HAP-1 (cell line): Measurements from ENCODE around the gene EFCAB5.
"Not testable (repeated sequence)": the region's sequence is repeated elsewhere in the genome, so short reads cannot be mapped to it uniquely, and the experiment has no call there.

ENCODE experiments used
- DNase-seq, 2 experiments: peaks; one replicate each; pipeline ENCODE4 v3.0.0-alpha.2; 2016 to 2020; ENCODE audit warnings: low spot score in 2 of 2
- H3K27me3 ChIP-seq: fragments of 250-450 bp; sonication (Bioruptor Pico); 2 replicates; pipeline ENCODE4 v1.5.1; 2020; ENCODE audit warnings: low read depth, mild to moderate bottlenecking, moderate library complexity
- H3K36me3 ChIP-seq: fragments of 250-450 bp; sonication (Bioruptor Pico); replicated peaks from 2 replicates; pipeline ENCODE4 v1.5.1; 2020; ENCODE audit warnings: mild to moderate bottlenecking
- H3K4me1 ChIP-seq: fragments of 250-450 bp; sonication (Bioruptor Pico); 2 replicates; pipeline ENCODE4 v1.5.1; 2020; ENCODE audit warnings: mild to moderate bottlenecking
- H3K4me3 ChIP-seq: fragments of 250-450 bp; sonication (Bioruptor Pico); 2 replicates; pipeline ENCODE4 v1.5.1; 2020; ENCODE audit warnings: mild to moderate bottlenecking, moderate library complexity
- H3K9me3 ChIP-seq: fragments of 250-450 bp; sonication (Bioruptor Pico); 2 replicates; pipeline ENCODE4 v1.5.1; 2020; ENCODE audit warnings: mild to moderate bottlenecking, moderate library complexity
- in situ Hi-C: fragments of 300-500 bp; cut with MboI; formaldehyde crosslinking; loops from 3 replicates; pipeline ENCODE4 v1.14.3; 2020; ENCODE audit warnings: low sequenced_read_pairs, inconsistent platforms, mixed read lengths

EFCAB5 gene

DNA sequence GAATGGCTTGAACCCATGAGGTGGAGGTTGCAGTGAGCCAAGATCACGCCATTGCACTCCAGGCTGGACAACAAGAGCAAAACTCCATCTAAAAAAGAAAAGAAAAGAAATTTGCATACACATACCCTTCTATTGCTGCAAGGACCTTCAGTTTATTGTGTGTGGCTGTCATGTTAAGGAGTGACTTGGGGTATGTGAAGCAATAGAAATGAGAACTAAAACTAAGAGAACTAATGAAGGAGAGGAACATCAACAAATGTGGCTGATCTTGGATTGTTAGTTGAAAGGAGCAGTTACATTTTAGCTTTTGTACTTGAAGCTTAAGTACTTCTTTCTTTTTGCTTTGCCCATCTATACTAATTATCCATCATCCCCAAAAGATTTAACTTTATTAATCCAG is 162.5 kb downstream of the EFCAB5 start:
- Histone ChIP-seq H3K4me1 (no peaks in the 10 kb centered on the region; the same call in 1 of the 2 replicates), H3K27me3 (no peaks in the 10 kb centered on the region), H3K9me3 (no peaks in the 10 kb centered on the region), H3K4me3 (no peak overlapping the region), H3K36me3 (no peaks in the 10 kb centered on the region)
- no peak for DNase-seq
- in situ Hi-C loops: loop anchor here (10.0 to 25.0 kb wide), 3 partner anchors 231 to 608 kb away; partner anchors contain the start of gene TMIGD1

DNA sequence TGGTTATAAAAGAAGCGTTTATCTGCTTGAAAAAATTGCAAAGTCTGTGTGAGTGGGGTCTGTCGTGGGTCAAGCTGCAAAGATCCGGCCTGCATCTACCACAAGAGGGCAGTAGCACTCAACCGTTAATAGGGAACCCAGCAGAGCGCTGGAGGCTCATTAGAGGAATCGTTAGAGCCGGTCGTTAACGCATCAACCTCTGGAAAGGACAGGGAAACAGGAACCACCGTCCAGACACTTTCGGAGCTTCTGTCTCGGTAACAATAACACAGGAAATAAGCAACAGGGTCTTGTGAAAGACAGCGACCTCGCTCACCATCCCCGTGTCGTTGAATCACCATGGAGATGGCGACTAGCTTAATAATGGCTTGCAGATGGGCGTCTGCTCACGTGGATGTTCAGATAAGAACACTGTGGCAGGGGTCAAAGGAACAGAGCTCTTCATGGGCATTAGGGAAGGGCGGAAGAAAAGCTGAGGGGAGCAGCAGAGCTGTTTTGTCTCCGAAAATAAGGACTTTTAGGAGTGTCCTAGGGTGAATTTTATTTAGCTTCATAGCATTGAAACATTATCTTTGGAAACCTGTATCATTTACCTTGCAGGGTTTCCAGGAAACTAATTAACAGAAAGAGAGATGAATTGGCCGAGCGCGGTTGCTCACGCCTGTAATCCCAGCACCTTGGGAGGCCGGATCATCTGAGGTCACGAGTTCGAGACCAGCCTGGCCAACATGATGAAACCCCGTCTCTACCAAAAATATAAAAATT is 163.3 kb downstream of the EFCAB5 start:
- no peaks in the 10 kb centered on the region for H3K27me3 ChIP-seq
- H3K4me3 ChIP-seq: peak overlapping the region; percentile 24
- no peaks in the 10 kb centered on the region; the same call in 1 of the 2 replicates for H3K4me1 ChIP-seq
- H3K36me3 ChIP-seq: no peaks in the 10 kb centered on the region
- DNase-seq: peak; percentile 84 to 88
- H3K9me3 ChIP-seq: no peaks in the 10 kb centered on the region
- in situ Hi-C loops: loop anchor here (10.0 to 25.0 kb wide), 3 partner anchors 230 to 608 kb away; partner anchors contain the start of gene TMIGD1

DNA sequence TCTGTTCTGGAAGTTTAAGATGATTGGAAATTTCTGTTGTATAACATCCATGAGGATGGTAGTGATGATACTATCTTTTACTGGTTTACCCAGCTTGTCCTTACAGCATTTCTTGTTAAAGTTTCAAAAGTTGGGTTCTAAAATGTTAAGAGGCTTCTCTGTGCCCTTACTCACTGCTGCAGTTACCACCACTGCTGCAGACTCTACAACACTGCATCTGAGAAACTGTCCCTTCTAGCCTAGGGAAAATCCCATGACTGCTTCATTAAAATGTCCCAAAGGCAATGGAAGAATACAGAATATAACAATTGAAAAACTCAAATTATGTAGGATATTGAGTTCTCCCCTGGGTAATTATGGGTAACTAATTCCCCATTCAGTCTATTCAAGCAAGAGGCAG is 171.4 kb downstream of the EFCAB5 start:
- Histone ChIP-seq H3K9me3 (no peaks in the 10 kb centered on the region), H3K27me3 (no peaks in the 10 kb centered on the region), H3K4me3 (no peak overlapping the region), H3K36me3 (no peaks in the 10 kb centered on the region; the same call in 1 of the 2 replicates), H3K4me1 (peaks cover 19% of the 10 kb centered on the region)
- in situ Hi-C loops: loop anchor here (25.0 kb wide), 1 partner anchor 600 kb away; no protein-coding TSS in a partner anchor
- no peak for DNase-seq

DNA sequence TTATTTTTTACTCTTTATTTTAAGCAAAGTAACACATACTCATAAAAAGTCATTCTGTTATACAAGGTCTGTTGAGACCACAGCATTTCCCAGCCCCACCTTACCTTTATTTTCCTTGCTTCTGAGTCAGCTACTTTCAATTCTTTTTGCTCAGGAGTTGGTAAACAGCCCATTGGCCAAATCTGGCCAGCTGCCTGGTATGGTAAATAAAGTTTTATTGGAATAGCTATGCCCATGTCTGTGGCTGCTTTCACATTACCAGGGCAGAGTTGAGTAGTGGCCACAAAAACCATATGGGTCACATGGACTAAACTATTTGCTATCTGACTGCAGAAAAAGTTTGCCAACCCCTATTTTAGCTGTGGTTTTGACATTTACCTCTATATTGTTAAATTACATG is 171.8 kb downstream of the EFCAB5 start:
- DNase-seq: peak; percentile 32 to 39
- no peaks in the 10 kb centered on the region for H3K9me3 ChIP-seq
- no peaks in the 10 kb centered on the region; the same call in 1 of the 2 replicates for H3K36me3 ChIP-seq
- in situ Hi-C loops: loop anchor here (25.0 kb wide), 1 partner anchor 599 kb away; no protein-coding TSS in a partner anchor
- H3K27me3 ChIP-seq: no peaks in the 10 kb centered on the region
- peaks cover 19% of the 10 kb centered on the region for H3K4me1 ChIP-seq
- H3K4me3 ChIP-seq: no peak overlapping the region

DNA sequence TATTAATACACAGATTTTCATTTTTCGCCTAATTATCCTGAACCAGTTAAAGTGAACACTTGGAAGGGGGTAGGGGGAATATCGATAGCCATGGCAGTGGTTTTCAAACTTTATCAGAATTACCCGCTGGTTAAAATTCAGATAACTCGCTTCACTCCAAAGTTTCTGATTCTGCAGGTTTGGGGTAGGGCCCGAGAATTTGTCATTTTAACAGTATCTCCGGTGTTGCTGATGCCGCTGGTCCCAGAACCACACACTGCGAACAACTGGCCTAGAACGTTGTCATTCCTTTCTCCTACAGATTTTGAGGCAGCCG is 174.9 kb downstream of the EFCAB5 start:
- no peak for DNase-seq
- Histone ChIP-seq H3K4me1 (peaks cover 25% of the 10 kb centered on the region), H3K4me3 (peak overlapping the region; percentile 76), H3K9me3 (no peaks in the 10 kb centered on the region), H3K36me3 (peaks cover 15% of the 10 kb centered on the region), H3K27me3 (no peaks in the 10 kb centered on the region)
- in situ Hi-C loops: loop anchor here (25.0 kb wide), 1 partner anchor 596 kb away; no protein-coding TSS in a partner anchor

DNA sequence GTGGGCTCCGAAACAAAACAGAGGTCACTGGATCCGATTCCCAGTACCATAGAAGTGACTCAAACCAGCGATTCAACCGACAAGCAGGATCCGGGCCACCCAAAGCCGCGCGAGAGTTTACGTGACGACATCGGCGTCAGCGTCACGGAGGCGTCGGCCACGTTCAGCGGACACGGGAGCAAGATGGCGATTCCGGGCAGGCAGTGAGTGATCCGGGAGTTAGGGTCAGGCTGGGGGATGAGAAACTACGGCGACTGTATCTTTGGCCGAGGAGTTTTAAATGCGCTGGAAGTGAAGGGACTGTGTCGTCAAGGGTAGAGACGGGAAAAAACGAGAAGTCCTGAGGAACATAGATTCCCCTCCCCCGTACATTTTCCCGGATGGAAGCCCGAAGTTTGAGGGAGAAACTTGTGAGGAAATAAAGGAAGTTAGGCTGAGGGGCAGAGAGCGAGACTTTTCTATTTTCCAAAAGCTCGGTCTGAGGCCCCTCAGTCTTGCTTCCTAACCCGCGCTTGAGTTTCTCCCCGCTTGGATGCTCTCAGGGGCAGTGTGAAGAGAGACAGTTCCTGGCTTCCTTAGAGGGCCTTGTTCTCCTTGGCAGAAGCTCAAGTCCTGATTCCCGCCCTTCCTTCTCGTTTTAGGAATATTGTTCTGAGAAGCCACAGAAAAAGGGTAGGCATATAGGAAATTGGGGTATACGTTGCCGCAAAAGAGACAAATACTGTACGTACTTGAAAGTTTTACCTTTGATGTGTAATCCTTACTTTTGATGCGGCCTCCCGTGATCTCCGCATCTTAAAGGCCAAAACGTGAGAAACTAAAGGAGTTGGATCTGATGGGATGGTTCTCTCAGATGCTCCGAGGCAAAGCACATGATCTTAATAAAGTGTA is 175.5 kb downstream of the EFCAB5 start, which contains the start of gene NSRP1:
TSS of gene NSRP1 (plus strand) at position 156 of the 891 bp plus-strand sequence. CDS start at position 184, 28 bp downstream.
- in situ Hi-C loops: loop anchor here (25.0 kb wide), 1 partner anchor 595 kb away; no protein-coding TSS in a partner anchor

DNA sequence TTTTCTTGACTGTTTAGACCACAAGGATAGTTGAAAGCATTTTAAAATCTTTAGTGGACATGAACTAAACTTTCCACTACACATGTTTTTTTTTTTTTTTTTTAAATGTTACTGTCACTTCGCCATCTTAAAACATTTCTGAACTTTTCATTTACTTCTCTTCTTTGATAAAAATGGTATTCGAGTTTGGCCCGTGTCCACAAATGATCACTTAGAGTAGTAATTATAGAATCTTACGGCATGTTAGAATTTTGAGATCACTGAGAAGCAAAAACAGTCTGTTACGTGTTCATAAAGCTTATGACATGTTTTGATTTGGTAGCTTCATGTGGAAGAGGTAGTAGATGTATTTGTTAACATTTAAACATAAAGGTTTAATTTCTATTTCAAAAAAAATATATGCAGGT is 176.2 kb downstream of the EFCAB5 start:
- in situ Hi-C loops: loop anchor here (25.0 kb wide), 1 partner anchor 595 kb away; no protein-coding TSS in a partner anchor

More for the DNA sequence above, 175.5 kb downstream of the EFCAB5 start, which contains the start of gene NSRP1:
- H3K4me3 ChIP-seq: peak within 1 kb of the TSS; percentile 76
- no peaks in the 10 kb centered on the region for H3K9me3 ChIP-seq
- H3K4me1 ChIP-seq: peaks cover 25% of the 10 kb centered on the region
- DNase-seq: peak; percentile 87 to 96
- H3K36me3 ChIP-seq: peaks cover 18% of the 10 kb centered on the region
- no peaks in the 10 kb centered on the region for H3K27me3 ChIP-seq

DNA sequence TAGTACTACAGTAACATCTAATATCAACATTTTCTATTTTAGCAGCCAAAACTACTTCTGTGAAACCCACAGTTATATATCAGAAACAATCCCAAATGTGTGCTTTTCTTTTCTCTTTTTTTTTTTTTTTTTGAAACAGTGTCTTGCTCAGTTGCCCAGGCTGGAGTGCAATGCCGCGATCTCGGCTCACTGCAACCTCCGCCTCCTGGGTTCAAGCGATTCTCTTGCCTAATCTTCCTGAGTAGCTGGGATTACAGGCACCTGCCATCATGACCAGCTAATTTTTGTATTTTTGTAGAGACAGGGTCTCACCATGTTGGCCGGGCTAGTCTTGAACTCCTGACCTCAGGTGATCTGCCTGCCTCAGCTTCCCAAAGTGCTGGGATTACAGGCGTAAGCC is 177.2 kb downstream of the EFCAB5 start:
- H3K4me1 ChIP-seq: peaks cover 12% of the 10 kb centered on the region
- H3K9me3 ChIP-seq, DNase-seq, H3K27me3 ChIP-seq: not testable (repeated sequence)
- peaks cover 22% of the 10 kb centered on the region for H3K36me3 ChIP-seq
- H3K4me3 ChIP-seq: peak overlapping the region; percentile 76
- in situ Hi-C loops: loop anchor here (25.0 kb wide), 1 partner anchor 594 kb away; no protein-coding TSS in a partner anchor

More for the DNA sequence above, 176.2 kb downstream of the EFCAB5 start:
- Histone ChIP-seq H3K36me3 (peaks cover 20% of the 10 kb centered on the region), H3K4me3 (peak overlapping the region; percentile 76), H3K4me1 (peaks cover 22% of the 10 kb centered on the region), H3K27me3 (no peaks in the 10 kb centered on the region), H3K9me3 (no peaks in the 10 kb centered on the region)
- no peak for DNase-seq

DNA sequence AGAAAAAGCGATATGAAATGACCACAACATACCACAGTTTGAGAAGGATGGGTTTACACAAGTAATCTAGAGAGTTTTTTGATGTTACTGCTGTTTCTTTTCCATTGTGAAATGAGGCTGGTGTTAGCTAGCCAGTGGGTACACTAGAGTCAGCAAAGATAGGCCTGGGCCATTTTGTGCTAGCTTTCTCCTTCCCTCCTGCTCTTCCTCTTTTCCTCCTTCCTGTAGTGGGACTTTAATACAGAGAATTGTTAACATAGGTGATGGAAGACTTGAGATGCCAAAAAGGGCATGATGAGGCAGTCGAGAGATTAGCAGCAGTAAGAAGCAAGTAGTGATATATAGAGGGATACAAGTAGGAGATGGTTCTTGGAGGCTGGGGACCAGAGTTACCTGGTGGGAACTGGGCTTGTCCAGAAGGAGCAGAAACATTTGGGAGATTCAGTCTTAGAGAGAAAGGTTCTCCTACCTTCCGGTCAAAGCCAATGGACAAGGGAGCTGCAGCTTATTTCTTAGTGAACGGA is 182.9 kb downstream of the EFCAB5 start:
- Histone ChIP-seq H3K4me1 (peaks cover 6% of the 10 kb centered on the region), H3K4me3 (no peak overlapping the region), H3K27me3 (no peaks in the 10 kb centered on the region), H3K36me3 (peaks cover 41% of the 10 kb centered on the region), H3K9me3 (no peaks in the 10 kb centered on the region)
- no peak for DNase-seq
- in situ Hi-C loops: loop anchor here (10.0 to 25.0 kb wide), 2 partner anchors 150 to 588 kb away; no protein-coding TSS in a partner anchor

DNA sequence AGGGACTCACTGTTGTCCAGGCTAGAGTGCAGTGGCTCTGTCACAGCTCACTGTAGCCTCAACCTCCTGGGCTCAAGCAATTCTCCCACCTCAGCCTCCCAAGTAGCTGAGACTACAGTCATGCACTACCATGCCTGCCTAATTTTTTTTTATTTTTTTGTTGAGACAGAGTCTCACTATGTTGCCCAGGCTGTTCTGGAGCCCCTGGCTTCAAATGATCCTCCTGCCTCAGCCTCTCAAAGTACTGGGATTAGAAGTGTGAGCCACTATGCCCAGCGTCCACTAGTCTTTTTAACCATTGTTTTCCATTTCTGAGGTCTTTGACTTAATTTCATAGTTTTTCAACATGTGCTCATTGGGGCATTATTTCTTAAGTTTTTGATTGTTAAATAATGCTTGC is 188.7 kb downstream of the EFCAB5 start:
- Histone ChIP-seq H3K4me3 (no peak overlapping the region), H3K27me3 (no peaks in the 10 kb centered on the region), H3K36me3 (peaks cover 41% of the 10 kb centered on the region), H3K9me3 (no peaks in the 10 kb centered on the region), H3K4me1 (peaks cover 4% of the 10 kb centered on the region; the same call in 1 of the 2 replicates)
- in situ Hi-C loops: no loop called here
- DNase-seq: no peak

DNA sequence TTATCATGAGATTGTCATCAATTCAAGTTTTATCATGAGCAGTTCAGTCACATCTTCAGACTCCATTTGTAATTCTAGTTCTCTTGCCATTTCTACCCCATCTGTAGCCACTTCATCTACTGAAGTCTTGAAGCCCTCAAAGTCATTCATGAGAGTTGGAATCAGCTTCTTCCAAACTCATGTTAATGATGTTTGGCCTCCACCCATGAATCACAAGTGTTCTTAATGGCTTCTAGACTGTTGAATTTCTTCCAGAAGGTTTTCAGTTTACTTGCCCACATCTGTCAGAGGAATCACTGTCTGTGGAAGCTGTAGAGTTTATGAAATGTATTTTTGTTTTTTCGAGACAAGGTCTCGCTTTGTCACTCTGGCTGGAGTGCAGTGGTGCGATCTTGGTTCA is 191.2 kb downstream of the EFCAB5 start:
- no peaks in the 10 kb centered on the region for H3K27me3 ChIP-seq
- DNase-seq: no peak
- H3K4me3 ChIP-seq: no peak overlapping the region
- in situ Hi-C loops: no loop called here
- no peaks in the 10 kb centered on the region for H3K9me3 ChIP-seq
- peaks cover 42% of the 10 kb centered on the region for H3K36me3 ChIP-seq
- peaks cover 4% of the 10 kb centered on the region; the same call in 1 of the 2 replicates for H3K4me1 ChIP-seq

DNA sequence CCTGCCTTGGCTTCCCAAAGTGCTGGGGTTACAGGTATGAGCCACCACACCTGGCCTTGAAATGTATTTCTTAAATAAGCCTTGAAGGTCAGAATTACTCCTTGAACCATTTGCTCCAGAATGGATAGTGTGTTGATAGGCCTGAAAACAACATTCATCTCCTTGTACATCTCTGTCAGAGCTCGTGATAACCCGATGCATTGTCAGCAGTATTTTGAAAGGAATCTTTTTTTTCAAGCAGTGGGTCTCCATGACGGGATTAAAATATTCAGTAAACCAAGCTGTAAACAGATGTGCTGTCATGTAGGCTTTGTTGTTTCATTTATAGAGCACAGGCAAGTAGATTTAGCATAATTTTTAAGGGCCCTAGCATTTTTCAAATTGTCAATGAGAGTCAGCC is 191.8 kb downstream of the EFCAB5 start:
- H3K4me1 ChIP-seq: peaks cover 7% of the 10 kb centered on the region
- in situ Hi-C loops: no loop called here
- no peak overlapping the region for H3K4me3 ChIP-seq
- no peaks in the 10 kb centered on the region for H3K27me3 ChIP-seq
- H3K9me3 ChIP-seq: no peaks in the 10 kb centered on the region
- no peak for DNase-seq
- peaks cover 42% of the 10 kb centered on the region for H3K36me3 ChIP-seq

DNA sequence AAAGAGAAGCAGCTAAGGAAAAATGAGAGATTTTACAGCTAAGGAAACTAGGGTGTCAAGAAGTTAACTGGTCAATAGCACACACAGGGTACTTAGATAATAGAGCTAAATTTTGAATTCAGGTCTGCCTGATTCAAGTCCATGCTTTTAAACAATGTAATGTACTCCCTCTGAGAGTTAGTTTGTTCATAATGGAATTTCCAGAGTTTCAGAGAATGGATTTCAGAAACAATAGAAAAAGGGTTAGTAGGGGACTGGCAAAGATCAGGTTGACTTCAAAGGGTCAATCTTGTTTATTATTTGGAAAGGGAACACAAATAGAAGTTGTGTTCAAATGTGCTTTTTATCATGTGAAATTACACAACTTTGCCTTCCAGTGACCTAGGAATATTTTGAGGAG is 193.1 kb downstream of the EFCAB5 start:
- Histone ChIP-seq H3K9me3 (no peaks in the 10 kb centered on the region), H3K4me1 (peaks cover 7% of the 10 kb centered on the region), H3K27me3 (no peaks in the 10 kb centered on the region), H3K36me3 (peaks cover 38% of the 10 kb centered on the region), H3K4me3 (no peak overlapping the region)
- in situ Hi-C loops: no loop called here
- no peak for DNase-seq
